Measurements from ENCODE around the gene PKDCC. TPM values are rescaled to one million over a fixed set of nuclear protein-coding genes. Genes with fewer than 3 reads are reported as not detected.

PKDCC gene
- total and polyA plus RNA-seq, 2 of the 8 experiments (the other 6 are each of a cell fraction or from before 2014, with no cell fraction given) = 49.9 to 80.1 TPM

- Histone ChIP-seq H2BK5ac (ENCODE audit: low read depth, low read length) (no peak overlapping the region), H3K23ac (ENCODE audit: insufficient read length) (no peak overlapping the region), H4K91ac (replicated peaks; ENCODE audit: insufficient read length, low read length) (no peak overlapping the region), H3K79me2 (ENCODE audit: control insufficient read depth in 1 of 2, insufficient read depth in 2 of 2, low read length in 2 of 2) (no peaks in the 10 kb centered on the region), H2AFZ (ENCODE audit: low read length) (no peak overlapping the region), H2BK12ac (ENCODE audit: low read depth, low read length) (peak overlapping the region; percentile 43; the same call in 1 of the 2 replicates), H4K20me1 (replicated peaks in 1 of 2; ENCODE audit: control insufficient read depth in 1 of 2, insufficient read depth in 2 of 2, low read length in 2 of 2) (peaks cover 0 to 2% of the 10 kb centered on the region in 2 experiments), H3K79me1 (ENCODE audit: low read depth, low read length) (no peaks in the 10 kb centered on the region), H3K4me2 (ENCODE audit: insufficient read depth in 1 of 2, low read depth in 2 of 2, low read length in 2 of 2) (peak overlapping the region; percentile 17 to 26; a peak in 2 of 4 replicates), H3K18ac (ENCODE audit: extremely low read depth, low read length) (no peak overlapping the region; the same call in 1 of the 2 replicates), H3K23me2 (ENCODE audit: low read depth, low read length) (no peaks in the 10 kb centered on the region), H2AK5ac (ENCODE audit: low read depth, low read length) (no peak overlapping the region; the same call in 1 of the 2 replicates), H2BK15ac (ENCODE audit: low read length) (no peak overlapping the region), H3K4me3 (ENCODE audit: extremely low read depth in 1 of 4, insufficient read depth in 2 of 4, low read depth in 3 of 4, low read length in 4 of 4) (no peak overlapping the region), H3K27me3 (replicated peaks in 1 of 4; ENCODE audit: control insufficient read depth in 3 of 4, extremely low read depth in 1 of 4, insufficient read depth in 3 of 4, low read length in 3 of 4) (peaks cover 0 to 5% (median 1%) of the 10 kb centered on the region in 4 experiments; a peak in 4 of 7 replicates), H2BK120ac (replicated peaks; ENCODE audit: low read depth, low read length) (peak overlapping the region; percentile 61), H3K14ac (ENCODE audit: insufficient read length) (no peak overlapping the region), H3K9ac (replicated peaks in 1 of 4; ENCODE audit: extremely low read depth in 1 of 4, low read depth in 3 of 4, low read length in 3 of 4) (no peak overlapping the region), H4K5ac (ENCODE audit: insufficient read length, low read depth, low read length) (no peak overlapping the region), H3K4me1 (replicated peaks in 1 of 4; ENCODE audit: control insufficient read depth in 3 of 4, insufficient read depth in 4 of 4, low read length in 3 of 4) (peaks cover 0 to 10% (median 3%) of the 10 kb centered on the region in 4 experiments; a peak in 4 of 7 replicates), H3K36me3 (ENCODE audit: control insufficient read depth in 2 of 4, insufficient read depth in 4 of 4, low read length in 3 of 4) (no peaks in the 10 kb centered on the region), H3K4ac (replicated peaks; ENCODE audit: insufficient read length, low read depth, low read length) (peak overlapping the region; percentile 80), H4K8ac (ENCODE audit: extremely low read depth, insufficient read depth, low read length) (no peak overlapping the region), H3K27ac (ENCODE audit: low read depth, low read length) (no peak overlapping the region), H3K9me3 (ENCODE audit: insufficient read depth in 2 of 2, low read depth in 1 of 2, low read length in 1 of 2) (no peaks in the 10 kb centered on the region), H2BK20ac (ENCODE audit: low read length) (0 out of 2 replicates have a peak overlapping the region, but pooled peaks have one; percentile 72), H3K56ac (replicated peaks; ENCODE audit: insufficient read length, low read depth, low read length) (peak overlapping the region; percentile 17)
- WGBS, 2 experiments (ENCODE audit: extremely low coverage in 1 of 2, insufficient coverage in 1 of 2, insufficient read length in 1 of 2, insufficient replicate concordance in 2 of 2, low coverage in 1 of 2, low lambda C conversion rate in 2 of 2, missing lambda C conversion rate in 1 of 2) = 61% methylated on average over 7 of the region's 7 CpGs; no CpG with 5 or more reads in 1 of the 2 experiments
- DNase-seq (ENCODE audit: low read depth in 1 of 2, low spot score in 2 of 2) (no peak), FAIRE-seq (no peak)
- ChIA-PET POLR2A (ENCODE audit: partially characterized antibody) (interaction anchor here (1.0 to 1.4 kb wide), 2 partner anchors 67 to 136 kb away, joined by 3 read pairs; no protein-coding TSS in a partner anchor), CTCF (ENCODE audit: partially characterized antibody) (interaction anchor here (0.7 to 25.9 kb wide), 19 partner anchors 10 to 286 kb away, joined by 3 to 890 read pairs (median 5); no protein-coding TSS in a partner anchor)
- TF ChIP-seq SIRT6 (IDR thresholded peaks at IDR 0.05; ENCODE audit: low read length) (no peak), CBX5 (IDR thresholded peaks at IDR 0.05; ENCODE audit: low read depth, low read length) (no peak), EZH2 (IDR thresholded peaks at IDR 0.05; ENCODE audit: low read depth, low read length, severe bottlenecking) (no peak), JUND (IDR thresholded peaks at IDR 0.05; ENCODE audit: low read length) (no peak), MAX (IDR thresholded peaks at IDR 0.05) (no peak), CEBPB (IDR thresholded peaks at IDR 0.05; ENCODE audit: low read depth, low read length) (no peak), SAP30 (IDR thresholded peaks at IDR 0.05; ENCODE audit: insufficient read depth, insufficient replicate concordance, low read length) (no peak)
Measured at GRCh38 chr2:42092084-42092996, 44.5 kb downstream of the PKDCC start.
